BLaER1 (cell line): ENCODE measurements around the gene CAV2.

Source experiments
- H3K27ac ChIP-seq: shearing (Covaris generic); formaldehyde crosslinking; 2 replicates; pipeline ENCODE4 v1.8.1; 2022
- H3K27me3 ChIP-seq: shearing (Covaris generic); formaldehyde crosslinking; 2 replicates; pipeline ENCODE4 v1.8.1; 2022
- H3K36me3 ChIP-seq: shearing (Covaris generic); formaldehyde crosslinking; 2 replicates; pipeline ENCODE4 v1.8.1; 2022
- H3K4me1 ChIP-seq: shearing (Covaris generic); formaldehyde crosslinking; 2 replicates; pipeline ENCODE4 v1.8.1; 2022
- H3K4me2 ChIP-seq: shearing (Covaris generic); formaldehyde crosslinking; 2 replicates; pipeline ENCODE4 v1.8.1; 2022
- H3K4me3 ChIP-seq: shearing (Covaris generic); formaldehyde crosslinking; 2 replicates; pipeline ENCODE4 v1.8.1; 2022
- H3K9ac ChIP-seq: shearing (Covaris generic); formaldehyde crosslinking; 2 replicates; pipeline ENCODE4 v1.8.1; 2022
- H3K9me3 ChIP-seq: shearing (Covaris generic); formaldehyde crosslinking; 2 replicates; pipeline ENCODE4 v1.8.1; 2022
- H4K20me1 ChIP-seq: shearing (Covaris generic); formaldehyde crosslinking; 2 replicates; pipeline ENCODE4 v1.8.1; 2022
- Cebpa-rat ChIP-seq: shearing (Covaris generic); IDR thresholded peaks from 2 replicates; pipeline ENCODE4 v1.8.1; 2022

CAV2 gene

GRCh38 chr7:116529250-116529649 is 29.7 kb downstream of the CAV2 start:
- H3K27ac ChIP-seq: no peak overlapping the region
- H3K9ac ChIP-seq: no peak overlapping the region
- H3K4me3 ChIP-seq: no peak overlapping the region
- H3K4me2 ChIP-seq: no peak overlapping the region
- H3K4me1 ChIP-seq: peaks cover 20% of the 10 kb centered on the region
- peaks cover 7% of the 10 kb centered on the region for H4K20me1 ChIP-seq
- no peak for TF ChIP-seq Cebpa-rat
- no peaks in the 10 kb centered on the region for H3K36me3 ChIP-seq
- H3K27me3 ChIP-seq: peaks cover 34% of the 10 kb centered on the region
- H3K9me3 ChIP-seq: no peaks in the 10 kb centered on the region

- Histone ChIP-seq H3K4me2 (no peak overlapping the region), H3K9me3 (no peaks in the 10 kb centered on the region), H3K27ac (no peak overlapping the region), H3K9ac (no peak overlapping the region), H3K4me3 (no peak overlapping the region), H4K20me1 (peaks cover under 1% of the 10 kb centered on the region), H3K36me3 (no peaks in the 10 kb centered on the region), H3K27me3 (peaks cover 24% of the 10 kb centered on the region), H3K4me1 (peaks cover 13% of the 10 kb centered on the region)
- no peak for TF ChIP-seq Cebpa-rat
These were observed 30.7 kb downstream of the CAV2 start for GRCh38 chr7:116530107-116530820.

- Histone ChIP-seq H4K20me1 (no peaks in the 10 kb centered on the region), H3K9ac (no peak overlapping the region), H3K4me3 (no peak overlapping the region), H3K27me3 (peaks cover 5% of the 10 kb centered on the region), H3K27ac (no peak overlapping the region), H3K4me2 (no peak overlapping the region), H3K36me3 (no peaks in the 10 kb centered on the region), H3K9me3 (no peaks in the 10 kb centered on the region), H3K4me1 (no peaks in the 10 kb centered on the region)
- no peak for TF ChIP-seq Cebpa-rat
These were observed 32.7 kb downstream of the CAV2 start for GRCh38 chr7:116532102-116532688.

GRCh38 chr7:116534790-116535189 is 35.3 kb downstream of the CAV2 start:
- Histone ChIP-seq H3K9me3 (0 out of 2 replicates have a peak, but pooled peaks cover 7% of the 10 kb centered on the region), H3K4me3 (no peak overlapping the region), H3K9ac (no peak overlapping the region), H3K36me3 (no peaks in the 10 kb centered on the region), H4K20me1 (no peaks in the 10 kb centered on the region), H3K4me1 (no peaks in the 10 kb centered on the region), H3K4me2 (no peak overlapping the region), H3K27ac (no peak overlapping the region), H3K27me3 (no peaks in the 10 kb centered on the region)
- TF ChIP-seq Cebpa-rat: no peak

GRCh38 chr7:116535416-116535815 is 35.9 kb downstream of the CAV2 start:
- no peak overlapping the region for H3K4me3 ChIP-seq
- no peak overlapping the region for H3K4me2 ChIP-seq
- H3K9me3 ChIP-seq: 0 out of 2 replicates have a peak, but pooled peaks cover 7% of the 10 kb centered on the region
- no peaks in the 10 kb centered on the region for H3K36me3 ChIP-seq
- no peaks in the 10 kb centered on the region for H3K27me3 ChIP-seq
- H4K20me1 ChIP-seq: no peaks in the 10 kb centered on the region
- H3K27ac ChIP-seq: no peak overlapping the region
- no peak overlapping the region for H3K9ac ChIP-seq
- no peak for TF ChIP-seq Cebpa-rat
- no peaks in the 10 kb centered on the region for H3K4me1 ChIP-seq

GRCh38 chr7:116538138-116538537 is 38.6 kb downstream of the CAV2 start:
- Histone ChIP-seq H3K4me1 (no peaks in the 10 kb centered on the region), H4K20me1 (no peaks in the 10 kb centered on the region), H3K27me3 (no peaks in the 10 kb centered on the region), H3K9me3 (0 out of 2 replicates have a peak, but pooled peaks cover 7% of the 10 kb centered on the region), H3K9ac (no peak overlapping the region), H3K4me2 (no peak overlapping the region), H3K36me3 (no peaks in the 10 kb centered on the region), H3K4me3 (no peak overlapping the region), H3K27ac (no peak overlapping the region)
- no peak for TF ChIP-seq Cebpa-rat

- Histone ChIP-seq H3K4me1 (no peaks in the 10 kb centered on the region), H3K27ac (no peak overlapping the region)
These were observed 40.3 kb downstream of the CAV2 start for GRCh38 chr7:116539879-116540278.

GRCh38 chr7:116540743-116541142 is 41.2 kb downstream of the CAV2 start:
- H3K36me3 ChIP-seq: no peaks in the 10 kb centered on the region
- no peak overlapping the region for H3K4me2 ChIP-seq
- H3K27me3 ChIP-seq: no peaks in the 10 kb centered on the region

More at GRCh38 chr7:116539879-116540278, 40.3 kb downstream of the CAV2 start:
- H3K27me3 ChIP-seq: no peaks in the 10 kb centered on the region
- no peak overlapping the region for H3K9ac ChIP-seq
- no peaks in the 10 kb centered on the region for H3K36me3 ChIP-seq
- H3K9me3 ChIP-seq: 0 out of 2 replicates have a peak, but pooled peaks cover 7% of the 10 kb centered on the region
- H4K20me1 ChIP-seq: no peaks in the 10 kb centered on the region
- no peak overlapping the region for H3K4me3 ChIP-seq
- no peak overlapping the region for H3K4me2 ChIP-seq
- TF ChIP-seq Cebpa-rat: no peak

GRCh38 chr7:116541951-116542350 is 42.4 kb downstream of the CAV2 start:
- H3K9ac ChIP-seq: no peak overlapping the region
- H3K27me3 ChIP-seq: no peaks in the 10 kb centered on the region
- no peak overlapping the region for H3K4me3 ChIP-seq
- H3K36me3 ChIP-seq: no peaks in the 10 kb centered on the region
- no peak overlapping the region for H3K4me2 ChIP-seq
- H3K4me1 ChIP-seq: no peaks in the 10 kb centered on the region
- TF ChIP-seq Cebpa-rat: no peak
- no peak overlapping the region for H3K27ac ChIP-seq
- 0 out of 2 replicates have a peak, but pooled peaks cover 7% of the 10 kb centered on the region for H3K9me3 ChIP-seq
- no peaks in the 10 kb centered on the region for H4K20me1 ChIP-seq

More at GRCh38 chr7:116540743-116541142, 41.2 kb downstream of the CAV2 start:
- Histone ChIP-seq H3K9me3 (0 out of 2 replicates have a peak, but pooled peaks cover 7% of the 10 kb centered on the region), H3K27ac (no peak overlapping the region), H3K4me1 (no peaks in the 10 kb centered on the region), H3K4me3 (no peak overlapping the region), H3K9ac (no peak overlapping the region), H4K20me1 (no peaks in the 10 kb centered on the region)
- no peak for TF ChIP-seq Cebpa-rat

GRCh38 chr7:116542618-116543017 is 43.1 kb downstream of the CAV2 start:
- TF ChIP-seq Cebpa-rat: no peak
- Histone ChIP-seq H3K27me3 (no peaks in the 10 kb centered on the region), H3K27ac (no peak overlapping the region), H4K20me1 (no peaks in the 10 kb centered on the region), H3K36me3 (no peaks in the 10 kb centered on the region), H3K4me1 (no peaks in the 10 kb centered on the region), H3K9ac (no peak overlapping the region), H3K9me3 (0 out of 2 replicates have a peak, but pooled peaks cover 7% of the 10 kb centered on the region), H3K4me3 (no peak overlapping the region), H3K4me2 (no peak overlapping the region)
